Activated gamma-delta T cell (primary cell): Measurements from ENCODE around the gene CDC37L1.

Source experiments
- DNase-seq: peaks from one replicate; lab custom pipeline; 2025; lab: John Stamatoyannopoulos, UW

The CDC37L1 gene

GRCh38 chr9:4668604-4669003 is 10.8 kb upstream of the CDC37L1 start:
- no peak for DNase-seq

DNA sequence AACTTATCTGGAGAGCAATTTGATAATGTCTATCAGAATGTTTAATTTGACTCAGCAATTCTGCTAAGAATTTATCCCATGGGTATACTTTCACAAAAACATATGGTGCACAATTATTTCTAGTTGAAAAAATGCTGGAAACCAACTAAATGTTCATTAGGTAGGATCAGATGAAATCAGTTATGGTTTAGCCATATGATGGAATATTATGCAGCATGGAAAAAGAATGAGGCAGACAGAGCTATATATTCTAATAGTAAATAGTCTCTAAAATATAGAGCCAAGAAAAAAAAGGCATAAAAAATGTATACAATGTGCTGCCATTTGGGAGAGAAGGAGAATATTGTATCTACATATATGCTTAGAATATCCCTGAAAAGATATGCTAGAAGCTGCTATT is 9.5 kb upstream of the CDC37L1 start:
- DNase-seq, result no peak

DNA sequence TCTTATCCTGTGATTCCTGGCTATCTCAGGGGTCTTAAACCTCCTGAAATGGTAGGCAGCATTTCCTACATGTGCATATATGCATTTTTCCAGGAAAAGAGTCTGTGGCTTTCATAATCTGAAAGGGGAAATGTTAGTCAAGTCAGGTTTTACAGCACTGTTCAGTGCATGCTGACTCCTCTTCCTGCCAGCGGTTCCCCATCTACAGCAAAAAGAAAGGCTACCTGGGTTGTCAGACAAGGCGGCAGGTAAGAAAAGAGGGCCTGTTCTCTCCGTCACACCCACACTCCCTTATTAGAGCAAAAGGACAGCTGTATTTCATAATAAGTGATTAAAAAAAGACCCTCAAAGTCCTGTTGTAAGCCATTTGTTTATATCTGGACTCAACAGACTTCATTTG is 8.8 kb upstream of the CDC37L1 start:
- no peak for DNase-seq

- DNase-seq, result no peak
Measured at GRCh38 chr9:4671737-4672136, 7.6 kb upstream of the CDC37L1 start.

GRCh38 chr9:4674783-4675182 is 4.6 kb upstream of the CDC37L1 start:
- DNase-seq, result no peak

DNA sequence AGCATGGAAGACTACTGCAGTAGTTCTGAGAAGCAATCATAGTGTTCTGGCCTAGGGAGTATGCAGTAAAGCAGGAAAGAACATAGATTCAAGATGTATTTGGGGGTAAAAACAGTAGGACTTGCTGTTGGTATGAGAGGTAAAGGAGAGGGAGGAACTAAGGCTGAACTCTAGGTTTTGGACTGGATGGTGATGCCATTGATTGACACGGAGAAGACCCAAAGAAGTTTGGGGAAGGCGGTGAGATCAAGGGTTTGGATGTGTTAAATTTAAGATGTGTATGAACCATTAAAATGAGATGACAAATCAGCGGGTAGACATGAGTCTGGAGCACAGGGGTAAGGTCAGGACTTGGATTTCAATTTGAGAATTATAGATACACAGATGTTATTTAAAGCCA is 2.0 kb upstream of the CDC37L1 start:
- DNase-seq, result no peak

GRCh38 chr9:4678679-4679267 is 596 bp upstream of the CDC37L1 start:
- no peak for DNase-seq

GRCh38 chr9:4680173-4680525 is 780 bp downstream of the CDC37L1 start:
- DNase-seq, result no peak

DNA sequence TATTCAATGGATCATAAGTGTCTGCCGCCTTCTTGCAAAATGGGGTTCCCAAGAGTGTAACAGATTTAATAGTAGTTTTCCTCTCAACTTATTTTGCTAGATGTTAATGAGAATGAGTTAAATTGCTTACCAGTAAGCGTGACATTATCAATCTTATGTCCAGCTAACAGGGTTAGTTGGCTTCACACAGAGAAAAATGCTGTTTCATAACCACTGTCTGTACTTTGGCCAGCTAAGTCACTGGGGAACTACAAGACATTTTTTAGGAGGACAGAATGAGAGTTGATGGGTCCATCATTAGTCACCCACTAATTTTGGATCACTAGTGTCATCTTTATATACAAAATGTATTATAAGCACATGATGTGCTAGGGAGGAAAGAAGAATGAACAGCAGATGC is 1.4 kb downstream of the CDC37L1 start:
- DNase-seq, result no peak

DNA sequence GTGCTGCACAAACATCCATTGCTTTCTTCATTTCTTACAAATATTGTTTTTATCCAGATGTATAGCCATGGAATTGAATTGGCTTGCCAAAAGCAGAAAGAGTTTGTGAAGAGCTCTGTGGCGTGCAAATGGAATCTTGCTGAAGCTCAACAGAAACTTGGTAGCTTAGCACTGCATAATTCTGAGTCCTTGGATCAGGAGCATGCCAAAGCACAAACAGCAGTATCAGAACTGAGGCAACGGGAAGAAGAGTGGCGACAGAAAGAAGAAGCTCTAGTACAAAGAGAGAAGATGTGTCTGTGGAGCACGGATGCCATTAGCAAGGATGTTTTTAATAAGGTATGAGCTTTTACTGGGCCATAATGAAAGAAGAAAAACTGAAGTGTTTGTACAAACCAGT is 5.5 kb downstream of the CDC37L1 start:
- no peak for DNase-seq

- DNase-seq, result no peak
Measured at GRCh38 chr9:4686112-4686511, 6.7 kb downstream of the CDC37L1 start.

- DNase-seq, result no peak
Measured at GRCh38 chr9:4686584-4686983, 7.2 kb downstream of the CDC37L1 start.

DNA sequence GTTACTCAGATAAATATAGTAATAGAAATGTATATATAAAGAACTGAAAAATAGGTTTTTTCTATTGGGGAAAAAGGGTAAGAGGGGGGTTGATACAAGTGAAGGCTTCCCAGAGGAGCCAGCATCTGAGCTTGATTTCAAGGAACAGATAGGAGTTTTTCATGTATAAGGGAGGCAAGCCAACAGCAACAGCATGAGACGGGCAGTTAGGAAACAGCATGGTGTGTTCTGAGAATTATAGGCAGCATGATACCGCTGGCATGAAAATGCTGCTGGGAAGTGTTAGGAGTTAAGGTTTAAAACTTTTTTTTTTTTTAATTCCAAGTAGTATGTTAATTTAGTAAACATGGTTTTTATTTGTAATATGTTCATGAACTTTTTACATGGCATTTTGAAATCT is 9.7 kb downstream of the CDC37L1 start:
- DNase-seq, result no peak

DNA sequence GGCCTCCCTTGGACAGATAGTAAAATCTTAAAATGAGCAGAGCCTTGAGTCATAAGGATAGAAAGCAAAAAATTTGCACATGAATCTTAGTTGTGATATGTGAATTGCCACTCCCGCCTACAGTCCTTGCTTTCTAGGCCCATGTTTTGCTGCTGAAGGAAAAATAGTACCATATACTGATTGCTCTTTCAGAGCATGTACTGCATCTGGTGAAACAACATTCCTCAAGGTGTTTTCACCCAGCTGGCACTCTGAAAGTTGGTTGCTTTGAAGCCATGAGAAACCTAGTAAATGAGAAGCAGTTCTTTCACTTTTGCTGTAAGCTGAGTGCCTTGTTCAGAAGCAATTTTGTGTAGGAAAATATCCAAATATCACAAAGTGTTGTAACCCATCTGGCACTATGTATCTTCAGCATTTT is 10.3 kb downstream of the CDC37L1 start:
- DNase-seq, result no peak

DNA sequence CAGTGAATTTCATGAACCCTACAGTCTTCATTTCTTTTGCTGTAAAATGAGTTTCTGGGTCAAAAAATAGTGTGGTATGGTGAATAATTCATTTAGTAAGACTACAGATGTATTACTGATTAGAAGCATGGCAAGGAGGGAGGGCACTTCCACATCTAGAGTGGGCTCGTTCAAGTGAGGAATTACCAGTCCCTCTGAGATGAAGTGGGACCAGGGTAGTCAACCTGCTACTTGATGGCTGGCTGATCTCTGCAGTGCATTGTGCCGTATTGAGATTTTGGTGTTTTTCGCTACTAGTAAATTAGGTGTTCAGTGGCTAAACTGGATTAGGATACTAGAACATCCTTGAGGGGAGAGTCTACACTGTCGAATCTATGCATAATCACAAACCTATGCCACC is 10.8 kb downstream of the CDC37L1 start:
- no peak for DNase-seq

- DNase-seq, result no peak
Measured at GRCh38 chr9:4691795-4692194, 12.4 kb downstream of the CDC37L1 start.

DNA sequence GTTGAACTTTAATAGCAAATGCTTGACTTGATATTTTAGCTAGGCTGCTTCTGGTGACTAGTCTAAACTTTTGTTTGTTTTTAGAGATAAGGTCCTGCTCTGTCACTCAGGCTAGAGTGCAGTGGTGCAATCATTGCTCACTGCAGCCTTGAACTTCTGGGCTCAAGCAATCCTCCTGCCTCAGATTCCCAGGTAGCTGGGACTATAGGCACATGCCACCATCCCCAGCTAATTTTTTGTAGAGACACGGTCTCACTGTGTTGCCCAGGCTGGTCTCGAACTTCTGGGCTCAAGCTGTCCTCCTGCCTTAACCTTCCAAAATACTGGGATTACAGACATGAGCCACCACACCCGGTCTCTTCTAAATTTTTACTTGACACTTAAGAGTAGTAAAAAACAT is 20.7 kb downstream of the CDC37L1 start:
- DNase-seq, result no peak

DNA sequence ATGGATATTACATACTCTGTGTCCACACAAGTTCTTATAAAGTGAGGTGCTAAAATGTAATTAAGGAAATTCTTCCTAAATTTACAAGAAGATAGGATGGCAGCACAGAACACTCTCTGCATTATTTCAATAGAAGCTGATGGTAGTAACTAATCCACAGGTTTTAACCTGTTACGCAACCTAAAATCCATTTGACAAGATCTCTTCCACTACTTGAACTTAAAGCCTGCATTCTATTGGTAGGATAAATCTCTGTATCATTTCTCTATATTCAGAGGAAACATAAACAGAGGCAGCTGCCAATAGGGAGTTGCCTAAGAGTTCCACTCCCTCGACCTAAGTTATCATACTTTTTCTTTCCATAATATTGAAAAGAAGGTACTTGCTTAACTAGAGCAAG is 21.6 kb downstream of the CDC37L1 start:
- no peak for DNase-seq

DNA sequence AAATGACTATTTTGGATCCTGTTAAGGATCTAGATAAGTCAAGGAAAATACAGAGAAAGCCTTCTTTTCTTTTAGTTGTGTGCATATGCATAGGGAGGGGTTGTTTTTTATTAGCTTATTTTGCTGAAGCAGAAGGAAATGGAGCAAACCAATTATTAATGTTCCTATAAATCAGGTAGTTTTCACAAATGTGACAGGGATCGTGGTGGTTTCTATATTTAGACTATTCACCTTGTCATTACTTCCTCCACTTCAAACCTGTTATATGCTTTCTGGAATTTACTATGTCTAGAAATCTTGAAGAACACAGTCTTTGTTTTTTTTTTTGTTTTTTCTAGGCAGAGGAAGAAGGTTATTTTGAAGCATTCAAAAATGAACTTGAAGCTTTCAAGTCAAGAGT is 22.2 kb downstream of the CDC37L1 start:
- DNase-seq, result no peak

DNA sequence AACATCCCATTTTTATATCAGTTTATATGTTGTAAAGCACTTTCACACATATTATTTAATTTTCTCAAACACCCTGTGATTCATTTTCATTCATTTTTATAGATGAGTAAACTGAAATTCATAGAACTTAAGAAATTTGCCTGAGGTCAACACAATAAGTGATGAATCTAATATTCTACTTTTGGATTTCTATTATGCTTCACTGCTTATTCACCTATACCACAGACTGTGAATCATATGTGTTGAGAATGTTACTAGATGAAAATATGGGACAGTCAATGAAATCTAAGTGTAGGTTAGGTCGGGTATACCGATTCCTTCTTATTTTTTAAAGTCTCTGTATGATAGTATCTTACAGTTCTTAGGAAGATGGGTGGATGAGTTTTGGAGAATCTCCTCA is 24.8 kb downstream of the CDC37L1 start:
- DNase-seq, result no peak

- DNase-seq, result no peak
Measured at GRCh38 chr9:4706021-4706420, 26.7 kb downstream of the CDC37L1 start.

GRCh38 chr9:4706971-4707622 is 27.7 kb downstream of the CDC37L1 start:
- DNase-seq, result no peak

GRCh38 chr9:4709380-4709779 is 30.0 kb downstream of the CDC37L1 start:
- DNase-seq, result no peak

DNA sequence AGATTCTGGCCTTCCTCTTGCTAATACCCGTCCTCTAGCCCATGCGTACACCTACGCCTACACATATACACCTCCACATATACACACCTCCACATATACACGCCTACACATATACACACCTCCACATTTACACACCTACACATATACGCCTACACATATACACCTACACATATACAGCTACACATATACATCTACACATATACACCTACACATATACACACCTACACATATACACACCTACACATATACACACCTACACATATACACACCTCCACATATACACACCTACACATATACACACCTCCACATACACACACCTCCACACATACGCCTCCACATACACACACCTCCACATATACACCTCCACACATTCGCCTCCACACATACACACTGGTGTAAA is 34.5 kb downstream of the CDC37L1 start:
- no peak for DNase-seq
